Keratinocyte (primary cell): ENCODE results near the gene DISC1.

Source experiments
- CTCF ChIP-seq, 3 experiments: IDR thresholded peaks in 1 of 3; conservative IDR thresholded peaks in 1 of 3; optimal IDR thresholded peaks in 1 of 3; 2 replicates in 2 of 3; 3 replicates in 1 of 3; pipeline versions ENCODE3 to v1.5.1; 2011; ENCODE audit warnings: low read length in 3 of 3, mild to moderate bottlenecking in 3 of 3, moderate library complexity in 2 of 3, control low read depth in 1 of 3, inconsistent platforms in 1 of 3; ENCODE audit not compliant: insufficient read depth in 2 of 3; ENCODE audit errors: extremely low read depth in 1 of 3
- EZH2 ChIP-seq: IDR thresholded peaks from one replicate; pipeline ENCODE4 v1.6.1; 2012; ENCODE audit warnings: inconsistent platforms, mild to moderate bottlenecking, low read length, moderate library complexity

DNA sequence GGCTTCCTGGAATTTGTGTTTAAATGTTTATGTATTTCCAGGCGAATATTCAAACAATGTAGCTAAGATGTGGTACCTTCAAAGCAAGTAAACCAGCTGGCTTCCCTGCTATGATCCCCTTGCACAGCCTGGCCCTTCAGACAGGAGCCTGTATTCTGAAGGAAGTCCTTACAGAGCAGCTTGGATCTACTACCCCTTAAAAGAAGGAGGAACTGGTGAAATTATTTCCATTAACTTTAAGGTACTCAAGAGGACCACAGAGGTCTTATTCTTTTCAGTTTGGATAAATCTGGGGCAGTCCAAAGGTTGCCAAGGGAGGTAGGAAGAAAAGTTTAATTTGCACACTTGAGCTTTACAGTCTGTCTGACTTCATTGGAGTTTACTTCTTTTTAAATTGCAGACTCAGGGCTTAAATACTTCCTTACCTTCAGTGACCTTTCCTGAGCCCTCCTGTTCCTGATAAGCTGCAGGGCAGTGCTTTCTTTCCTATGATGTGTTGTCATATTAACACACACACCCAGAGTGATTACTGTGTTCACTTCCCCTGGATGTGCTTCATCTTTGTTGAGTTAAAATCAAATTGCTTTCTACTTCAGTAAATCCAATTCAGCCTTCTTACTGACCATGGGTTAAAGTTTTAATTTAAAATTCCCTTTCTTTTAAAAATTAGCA is 40.5 kb downstream of the DISC1 start:
- TF ChIP-seq CTCF (optimal IDR thresholded peaks at IDR 0.05 in 1 of 3, IDR thresholded peaks at IDR 0.05 in 1 of 3, conservative IDR thresholded peaks at IDR 0.05 in 1 of 3; ENCODE audit: extremely low read depth in 1 of 3, insufficient read depth in 2 of 3, low read length in 3 of 3) (no peak), EZH2 (no peak)
